Measurements from ENCODE around the gene CHAD.

DNA sequence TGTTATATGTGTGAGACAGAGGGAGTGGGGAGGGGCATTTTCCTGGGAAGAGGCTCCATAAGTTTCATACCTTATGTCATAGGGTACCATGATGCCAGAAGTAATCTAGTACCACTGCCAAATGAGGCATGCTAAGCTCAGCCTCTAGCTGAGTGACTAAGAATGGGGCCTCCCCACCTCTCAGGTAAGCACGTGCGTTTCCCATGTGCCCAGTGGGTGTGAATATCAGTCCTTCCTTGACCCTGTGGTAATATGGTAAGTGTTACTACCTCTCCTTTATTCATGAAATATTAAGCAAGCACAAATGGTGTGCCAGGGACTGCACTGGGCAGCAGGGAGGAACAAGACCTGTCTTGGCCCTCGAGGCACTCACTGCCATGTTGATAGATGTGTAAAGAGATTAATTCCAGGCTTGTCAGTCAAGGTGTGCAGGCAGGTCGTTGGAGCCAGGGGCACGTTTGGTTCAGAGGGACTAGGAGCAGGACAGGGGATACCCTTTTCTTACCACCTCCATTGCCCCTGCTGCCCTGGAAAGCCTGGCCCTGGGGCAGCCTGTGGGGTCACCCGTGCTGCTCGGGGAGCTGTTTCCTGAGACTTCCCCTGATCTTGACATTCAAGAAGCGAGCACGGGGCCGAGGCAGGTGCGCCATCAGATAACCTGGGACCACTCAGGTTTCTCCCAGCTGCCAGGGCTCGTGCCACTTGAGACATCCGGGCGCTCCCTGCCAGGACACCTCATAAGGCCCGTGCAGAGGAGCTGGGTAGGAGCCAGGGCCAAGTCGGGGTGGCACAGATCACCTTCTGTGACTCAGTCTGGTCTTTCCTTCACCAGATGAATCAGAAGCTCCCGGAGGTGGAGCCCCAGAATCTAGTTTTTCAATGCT is 18.8 kb upstream of the CHAD start:
- no peak for TF ChIP-seq POLR2A (IDR thresholded peaks at IDR 0.05)
- TF ChIP-seq, protein P1, sequence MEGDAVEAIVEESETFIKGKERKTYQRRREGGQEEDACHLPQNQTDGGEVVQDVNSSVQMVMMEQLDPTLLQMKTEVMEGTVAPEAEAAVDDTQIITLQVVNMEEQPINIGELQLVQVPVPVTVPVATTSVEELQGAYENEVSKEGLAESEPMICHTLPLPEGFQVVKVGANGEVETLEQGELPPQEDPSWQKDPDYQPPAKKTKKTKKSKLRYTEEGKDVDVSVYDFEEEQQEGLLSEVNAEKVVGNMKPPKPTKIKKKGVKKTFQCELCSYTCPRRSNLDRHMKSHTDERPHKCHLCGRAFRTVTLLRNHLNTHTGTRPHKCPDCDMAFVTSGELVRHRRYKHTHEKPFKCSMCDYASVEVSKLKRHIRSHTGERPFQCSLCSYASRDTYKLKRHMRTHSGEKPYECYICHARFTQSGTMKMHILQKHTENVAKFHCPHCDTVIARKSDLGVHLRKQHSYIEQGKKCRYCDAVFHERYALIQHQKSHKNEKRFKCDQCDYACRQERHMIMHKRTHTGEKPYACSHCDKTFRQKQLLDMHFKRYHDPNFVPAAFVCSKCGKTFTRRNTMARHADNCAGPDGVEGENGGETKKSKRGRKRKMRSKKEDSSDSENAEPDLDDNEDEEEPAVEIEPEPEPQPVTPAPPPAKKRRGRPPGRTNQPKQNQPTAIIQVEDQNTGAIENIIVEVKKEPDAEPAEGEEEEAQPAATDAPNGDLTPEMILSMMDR (IDR thresholded peaks at IDR 0.05), result no peak

Measured in adrenal gland (tissue), 5 donors.